GM19468 (cell line): ENCODE results near the gene RRBP1.
A peak's percentile ranks its signal among the peaks of the same experiment; 100 is the strongest.

Experiments used
- ATAC-seq: cut with Tn5 transposase; IDR thresholded peaks from one replicate; pipeline ENCODE4 v1.9.1; 2021; ENCODE audit warnings: mild to moderate bottlenecking, moderate library complexity, moderate number of reproducible peaks; ENCODE audit not compliant: unreplicated experiment; ENCODE audit errors: extremely low read depth

The RRBP1 gene, protein sequence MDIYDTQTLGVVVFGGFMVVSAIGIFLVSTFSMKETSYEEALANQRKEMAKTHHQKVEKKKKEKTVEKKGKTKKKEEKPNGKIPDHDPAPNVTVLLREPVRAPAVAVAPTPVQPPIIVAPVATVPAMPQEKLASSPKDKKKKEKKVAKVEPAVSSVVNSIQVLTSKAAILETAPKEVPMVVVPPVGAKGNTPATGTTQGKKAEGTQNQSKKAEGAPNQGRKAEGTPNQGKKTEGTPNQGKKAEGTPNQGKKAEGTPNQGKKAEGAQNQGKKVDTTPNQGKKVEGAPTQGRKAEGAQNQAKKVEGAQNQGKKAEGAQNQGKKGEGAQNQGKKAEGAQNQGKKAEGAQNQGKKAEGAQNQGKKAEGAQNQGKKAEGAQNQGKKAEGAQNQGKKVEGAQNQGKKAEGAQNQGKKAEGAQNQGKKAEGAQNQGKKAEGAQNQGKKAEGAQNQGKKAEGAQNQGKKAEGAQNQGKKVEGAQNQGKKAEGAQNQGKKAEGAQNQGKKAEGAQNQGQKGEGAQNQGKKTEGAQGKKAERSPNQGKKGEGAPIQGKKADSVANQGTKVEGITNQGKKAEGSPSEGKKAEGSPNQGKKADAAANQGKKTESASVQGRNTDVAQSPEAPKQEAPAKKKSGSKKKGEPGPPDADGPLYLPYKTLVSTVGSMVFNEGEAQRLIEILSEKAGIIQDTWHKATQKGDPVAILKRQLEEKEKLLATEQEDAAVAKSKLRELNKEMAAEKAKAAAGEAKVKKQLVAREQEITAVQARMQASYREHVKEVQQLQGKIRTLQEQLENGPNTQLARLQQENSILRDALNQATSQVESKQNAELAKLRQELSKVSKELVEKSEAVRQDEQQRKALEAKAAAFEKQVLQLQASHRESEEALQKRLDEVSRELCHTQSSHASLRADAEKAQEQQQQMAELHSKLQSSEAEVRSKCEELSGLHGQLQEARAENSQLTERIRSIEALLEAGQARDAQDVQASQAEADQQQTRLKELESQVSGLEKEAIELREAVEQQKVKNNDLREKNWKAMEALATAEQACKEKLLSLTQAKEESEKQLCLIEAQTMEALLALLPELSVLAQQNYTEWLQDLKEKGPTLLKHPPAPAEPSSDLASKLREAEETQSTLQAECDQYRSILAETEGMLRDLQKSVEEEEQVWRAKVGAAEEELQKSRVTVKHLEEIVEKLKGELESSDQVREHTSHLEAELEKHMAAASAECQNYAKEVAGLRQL (N-terminal part only)

DNA sequence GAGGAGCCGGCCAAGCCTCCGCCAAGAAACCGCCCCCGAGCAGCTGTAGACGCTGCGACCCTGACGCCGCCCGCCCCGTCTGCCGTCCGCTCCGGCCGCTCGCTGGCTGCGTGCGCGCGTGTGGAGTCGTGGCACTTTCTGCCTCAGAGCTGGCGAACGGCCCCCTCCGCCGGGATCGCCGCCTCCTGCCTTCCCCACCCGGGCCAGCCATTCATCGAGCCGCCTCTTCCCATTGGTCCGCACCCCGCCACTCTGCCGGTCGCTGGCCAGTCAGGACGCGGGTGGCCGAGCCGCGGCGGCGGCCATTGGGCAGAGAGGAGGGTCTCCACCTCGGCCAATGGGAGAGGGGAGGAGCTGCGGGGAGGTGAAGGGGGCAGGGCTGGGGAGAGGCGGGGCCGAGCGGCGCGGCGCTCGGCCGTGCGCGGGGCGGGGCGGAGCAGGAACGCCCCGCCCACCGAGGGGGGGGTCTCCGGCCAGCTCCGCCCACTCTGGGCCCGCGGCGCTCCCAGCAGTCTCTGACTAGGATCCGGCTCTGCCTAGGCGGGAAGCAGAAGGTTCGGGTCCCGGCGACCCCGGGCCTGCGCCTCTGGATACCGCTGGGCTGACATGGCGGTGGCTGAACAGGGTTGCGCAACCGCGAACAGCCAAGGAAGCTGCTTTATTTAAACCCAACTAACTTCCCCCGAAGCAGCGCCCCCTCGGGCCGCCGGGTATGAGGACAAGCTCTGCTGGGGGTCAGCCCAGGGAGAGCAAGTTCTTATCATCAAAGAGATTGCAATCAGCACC is at the start of gene RRBP1:
Gene RRBP1 (minus strand): TSS at position 140 of the 786 bp plus-strand sequence. CDS start 21,735 bp downstream, outside the sequence.
- ATAC-seq = peak; percentile 63

DNA sequence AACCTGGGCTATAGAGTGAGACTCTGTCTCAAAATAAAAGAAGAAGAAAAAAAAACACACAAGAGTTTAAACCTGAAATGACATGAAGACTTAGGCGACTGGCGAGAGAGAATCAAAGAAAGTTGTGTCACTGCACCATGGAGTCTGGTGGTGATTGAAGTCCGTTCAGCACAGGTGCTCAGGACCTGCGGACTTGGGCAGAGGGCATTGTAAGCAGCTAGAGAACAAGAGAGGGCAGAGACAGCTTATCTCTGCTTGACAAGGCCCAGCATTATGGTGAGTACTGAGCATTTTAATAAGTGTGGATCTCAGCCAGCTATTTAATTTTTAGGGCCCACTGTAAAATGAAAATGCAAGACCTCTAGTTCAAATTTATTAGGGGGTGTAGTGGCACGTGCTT is 49.2 kb upstream of the RRBP1 start:
- no peak for ATAC-seq

DNA sequence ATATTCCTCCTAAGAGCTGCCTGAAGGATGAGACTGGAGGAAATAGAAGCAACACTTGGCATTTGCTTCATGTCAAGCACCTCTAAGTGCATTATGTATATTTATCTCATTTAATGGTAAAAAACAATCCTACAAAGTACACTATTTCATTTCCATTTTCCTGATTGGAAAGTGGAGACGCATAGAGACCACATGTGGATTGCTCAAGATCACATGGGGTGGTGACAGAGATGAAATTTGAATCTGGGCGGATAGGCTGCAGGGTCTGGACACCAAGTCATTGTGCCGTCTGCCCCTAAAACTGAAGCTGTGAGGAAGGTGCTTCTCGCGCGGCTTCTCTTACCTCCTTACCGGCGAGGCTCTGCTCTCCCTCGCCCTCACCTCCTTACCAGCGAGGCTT is 48.0 kb upstream of the RRBP1 start:
- no peak for ATAC-seq

DNA sequence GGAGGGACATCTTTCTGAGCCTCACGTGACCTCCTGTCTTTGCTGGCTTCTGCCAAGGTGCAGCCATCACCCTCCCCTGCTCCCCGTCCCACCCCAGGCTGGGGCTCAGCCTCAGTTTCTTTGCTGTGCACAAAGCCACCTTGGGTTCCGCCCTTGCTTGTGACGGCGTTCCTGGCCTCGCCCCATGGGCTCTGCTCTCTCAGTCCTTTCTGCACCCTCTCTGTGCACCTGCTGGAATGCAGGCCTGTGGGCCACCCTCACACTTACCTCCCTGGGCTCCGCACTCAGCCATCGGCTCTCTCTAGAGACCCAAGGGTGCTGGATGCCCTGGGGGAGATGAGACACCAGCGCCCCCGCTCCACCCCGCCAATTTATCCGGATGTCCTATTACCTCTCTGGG is 46.0 kb upstream of the RRBP1 start:
- no peak for ATAC-seq

DNA sequence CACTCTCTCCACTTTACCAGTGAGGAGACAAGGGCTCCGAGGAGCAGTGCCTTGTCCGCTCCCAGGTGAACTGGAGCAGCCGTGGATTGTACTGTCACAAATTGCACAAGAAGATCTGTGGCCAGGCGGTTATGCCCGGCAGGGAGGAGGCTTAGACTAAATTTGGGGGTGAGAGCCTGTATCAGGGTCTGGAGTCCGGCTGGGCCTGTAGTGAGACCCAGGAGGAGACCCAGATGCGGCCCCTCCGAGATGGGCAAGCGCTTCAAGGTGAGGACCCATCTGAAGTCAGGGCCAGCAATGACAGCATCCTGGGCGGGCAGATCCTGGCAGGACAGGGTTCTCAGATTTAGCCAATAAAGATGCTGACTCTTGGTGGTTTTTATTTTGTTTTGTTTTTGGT is 45.3 kb upstream of the RRBP1 start:
- no peak for ATAC-seq

DNA sequence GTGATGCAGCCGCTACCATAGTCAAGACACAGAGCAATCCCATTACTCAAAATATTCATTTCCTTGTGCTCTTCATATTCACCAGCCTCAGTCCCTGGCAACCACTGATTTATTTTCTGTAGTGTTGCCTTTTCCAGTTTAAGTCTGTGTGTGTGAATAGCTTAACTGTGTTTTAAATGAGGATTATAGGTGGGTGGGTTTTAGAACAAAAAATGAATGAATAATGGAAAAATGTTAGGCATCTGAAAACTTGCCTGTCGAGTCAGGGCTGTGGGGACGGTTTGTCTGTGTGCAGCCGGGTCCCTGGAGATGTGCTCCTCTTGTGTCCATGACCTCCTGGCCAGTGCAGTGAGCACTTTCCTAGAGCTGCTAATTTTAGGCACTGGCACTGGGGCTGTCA is 44.9 kb upstream of the RRBP1 start:
- no peak for ATAC-seq

DNA sequence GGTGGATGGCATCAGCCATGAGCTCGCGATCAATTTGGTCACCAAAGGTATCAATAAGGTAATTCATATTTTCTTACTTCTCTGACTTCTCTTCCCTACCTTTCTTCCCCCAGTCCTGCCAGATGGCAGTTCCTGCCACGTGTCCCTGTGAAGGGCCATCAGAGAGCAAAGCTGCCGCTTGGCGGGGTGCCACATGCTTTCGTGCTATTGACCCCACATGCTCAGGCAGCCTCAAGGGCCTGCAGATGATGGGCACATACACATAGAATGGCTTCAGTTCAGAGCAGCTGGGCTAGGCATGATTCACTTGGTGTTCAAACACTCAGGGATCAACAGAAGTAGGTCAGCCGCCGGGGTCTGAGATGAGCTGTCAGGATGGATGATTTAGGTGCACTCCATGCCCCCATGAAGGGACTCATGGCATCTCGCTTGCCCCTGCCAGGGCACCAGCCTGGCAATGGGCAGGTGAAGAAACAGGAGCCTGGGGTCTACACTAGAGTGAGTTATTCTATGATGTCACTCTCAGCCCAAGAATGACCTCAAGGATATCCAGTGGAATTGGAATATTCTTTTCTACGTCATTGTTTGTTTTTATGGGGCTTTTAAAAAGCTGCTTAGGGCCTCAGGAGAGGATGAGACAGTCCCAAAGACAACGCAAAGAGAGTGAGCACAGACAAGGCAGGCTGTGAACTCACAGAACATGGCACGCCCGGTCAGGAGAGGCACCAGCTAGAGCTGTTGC is 43.2 kb upstream of the RRBP1 start:
- ATAC-seq = no peak

DNA sequence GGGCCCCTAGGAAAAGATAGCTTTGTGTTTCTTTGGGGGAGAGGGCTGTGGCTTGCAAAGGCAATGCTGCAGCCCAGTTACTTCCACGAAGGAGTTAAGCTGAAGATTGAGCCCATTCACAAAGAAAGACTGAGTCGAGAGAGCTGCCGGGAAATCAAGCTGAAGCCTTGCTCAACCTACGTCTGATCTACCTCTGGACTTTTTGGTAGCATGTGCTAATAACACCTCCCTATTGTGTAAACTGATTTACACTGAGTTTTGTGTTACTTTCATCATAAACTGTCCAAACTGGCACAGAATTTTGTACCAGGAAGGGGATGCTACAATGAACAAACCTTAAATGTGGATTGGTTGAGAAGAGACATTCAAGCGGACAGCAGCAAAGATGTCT is 41.3 kb upstream of the RRBP1 start:
- no peak for ATAC-seq

DNA sequence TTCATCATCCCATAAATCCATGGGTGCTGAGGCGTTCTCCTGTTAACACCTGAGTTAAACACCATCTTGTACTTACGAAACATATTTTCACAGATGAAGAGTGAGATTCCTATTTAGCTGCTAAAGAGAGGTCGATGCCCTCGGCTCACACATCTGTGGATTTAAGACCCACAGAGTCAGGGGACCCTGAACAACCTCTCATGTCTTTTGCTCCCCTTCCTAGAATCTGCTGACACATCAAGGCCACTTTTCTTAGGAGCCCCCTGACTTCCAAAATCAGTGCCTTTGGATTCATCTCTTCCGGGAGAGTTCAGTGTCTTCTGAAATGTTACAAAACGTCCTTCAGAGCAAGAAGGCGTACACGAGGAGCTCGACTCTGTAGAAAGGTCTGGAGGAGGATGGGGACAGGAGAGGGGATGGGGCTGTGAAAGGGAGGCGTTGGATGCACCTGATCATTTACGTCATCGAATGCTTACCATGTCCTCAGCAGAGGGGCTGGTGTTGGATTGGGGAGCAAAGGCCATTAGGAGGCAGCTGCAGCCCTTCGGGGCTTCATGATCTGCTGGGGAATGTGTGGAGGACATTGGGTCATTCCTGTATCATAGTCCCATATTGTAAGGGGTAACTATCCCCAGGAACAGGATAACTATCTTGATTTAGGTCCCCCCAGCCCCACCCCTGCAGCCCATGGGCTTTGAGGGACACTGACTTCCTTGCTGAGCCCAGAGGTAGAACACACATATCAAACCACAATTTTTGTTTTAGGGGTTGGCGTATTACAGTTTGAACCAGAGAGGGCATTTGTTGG is 40.7 kb upstream of the RRBP1 start:
- ATAC-seq = no peak

DNA sequence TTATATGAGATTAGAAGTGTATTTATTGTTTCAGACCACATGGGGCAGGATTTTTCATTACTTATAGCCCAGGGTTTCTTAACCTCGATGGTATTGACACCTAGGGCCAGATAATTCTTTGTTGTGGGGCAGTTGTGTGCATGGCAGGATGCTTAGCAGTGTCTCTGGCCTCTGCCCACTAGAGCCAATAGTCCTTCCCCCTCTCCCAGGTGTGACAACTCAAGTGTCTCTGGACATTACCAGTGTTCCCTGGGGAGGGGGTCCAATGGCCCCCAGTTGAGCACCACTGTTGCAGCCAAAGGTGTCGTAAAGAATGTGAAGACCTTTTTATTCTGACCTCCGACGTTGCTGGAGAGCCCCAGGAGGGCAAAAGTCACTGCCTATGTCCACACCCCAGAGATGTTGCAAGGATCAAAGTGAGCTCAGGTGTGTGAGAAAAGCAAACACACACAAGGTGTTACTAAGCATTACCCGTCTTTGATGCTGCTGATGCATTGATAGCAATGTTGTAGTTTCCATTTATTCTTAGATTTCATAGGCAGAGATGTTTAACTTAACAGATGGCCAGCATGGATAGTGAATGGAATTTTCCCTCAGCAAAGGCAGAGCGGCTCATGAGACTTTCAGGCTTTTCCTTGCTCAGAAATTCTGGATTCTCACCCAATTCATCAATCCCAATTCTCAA is 39.9 kb upstream of the RRBP1 start:
- no peak for ATAC-seq

DNA sequence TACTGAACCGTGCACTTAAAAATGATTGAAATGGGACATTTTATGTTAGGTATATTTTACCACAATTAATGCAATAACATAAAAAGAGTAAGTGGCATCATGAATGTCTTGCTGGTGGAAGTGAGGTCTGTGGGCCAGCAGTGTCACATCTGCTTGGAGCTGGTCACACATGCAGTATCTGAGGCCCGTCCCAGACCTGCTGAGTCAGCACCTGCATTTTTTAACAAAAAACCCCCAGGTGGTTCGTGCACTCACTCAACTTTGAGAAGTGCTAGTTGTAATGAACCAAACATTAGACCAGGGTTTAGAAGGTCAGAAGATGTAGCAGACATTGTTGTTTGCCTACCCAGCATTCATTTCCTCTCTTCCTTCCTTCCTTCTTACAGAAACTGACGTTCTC is 38.7 kb upstream of the RRBP1 start:
- ATAC-seq = no peak

DNA sequence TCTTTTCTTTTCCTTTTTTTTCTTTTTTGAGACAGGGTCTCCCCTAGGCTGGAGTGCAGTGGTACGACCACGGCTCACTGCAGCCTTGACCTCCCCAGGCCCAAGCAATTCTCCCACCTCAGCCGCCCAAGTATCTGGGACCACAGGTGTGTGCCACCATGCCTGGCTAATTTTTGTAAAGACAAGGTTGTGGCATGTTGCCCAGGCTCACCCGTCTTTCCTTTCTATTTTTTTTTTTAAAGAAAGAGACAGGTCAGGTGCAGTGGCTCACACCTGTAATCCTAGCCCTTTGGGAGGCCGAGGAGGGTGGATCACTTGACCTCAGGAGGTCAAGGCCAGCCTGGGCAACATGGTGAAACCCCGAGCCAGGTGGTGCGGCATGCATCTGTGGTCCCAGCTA is 34.3 kb upstream of the RRBP1 start:
- no peak for ATAC-seq

DNA sequence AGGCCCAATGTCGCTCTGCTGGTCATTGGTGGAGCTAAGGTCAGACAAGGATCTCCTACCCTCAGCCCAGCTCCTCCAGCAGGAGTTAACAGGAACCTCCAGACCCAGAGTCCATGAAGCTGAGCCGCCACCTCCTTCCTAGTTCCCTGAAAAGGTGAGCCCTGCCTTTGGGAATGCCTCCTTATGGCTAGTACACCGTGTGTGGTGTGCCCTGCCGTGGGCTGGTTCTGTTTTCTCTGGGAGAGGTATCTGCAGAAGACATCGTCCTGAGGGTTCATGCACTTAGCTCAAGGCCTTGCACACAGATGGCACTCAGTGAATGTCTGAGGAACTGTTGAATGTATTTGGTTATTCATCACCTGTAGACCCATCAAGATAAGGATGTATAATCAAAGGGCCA is 33.0 kb upstream of the RRBP1 start:
- ATAC-seq = no peak

DNA sequence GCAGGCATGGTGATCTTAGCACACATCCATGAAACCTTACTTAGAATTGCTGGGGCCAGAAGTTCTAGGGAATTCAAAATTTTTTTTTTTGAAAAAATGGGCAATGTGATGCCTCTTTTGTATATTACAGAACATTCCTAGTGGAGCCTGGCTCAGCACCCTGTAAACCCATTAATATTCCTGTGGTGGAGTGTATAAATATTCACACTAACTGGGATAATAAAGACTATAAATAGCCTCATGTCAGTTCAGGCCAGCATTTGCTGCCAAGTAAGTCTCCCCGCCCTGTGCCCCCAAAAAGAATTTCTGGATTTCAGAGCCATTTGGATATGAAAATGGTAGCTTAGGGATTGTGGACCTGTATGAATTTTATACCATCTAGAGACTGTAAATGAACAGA is 32.6 kb upstream of the RRBP1 start:
- ATAC-seq = no peak

DNA sequence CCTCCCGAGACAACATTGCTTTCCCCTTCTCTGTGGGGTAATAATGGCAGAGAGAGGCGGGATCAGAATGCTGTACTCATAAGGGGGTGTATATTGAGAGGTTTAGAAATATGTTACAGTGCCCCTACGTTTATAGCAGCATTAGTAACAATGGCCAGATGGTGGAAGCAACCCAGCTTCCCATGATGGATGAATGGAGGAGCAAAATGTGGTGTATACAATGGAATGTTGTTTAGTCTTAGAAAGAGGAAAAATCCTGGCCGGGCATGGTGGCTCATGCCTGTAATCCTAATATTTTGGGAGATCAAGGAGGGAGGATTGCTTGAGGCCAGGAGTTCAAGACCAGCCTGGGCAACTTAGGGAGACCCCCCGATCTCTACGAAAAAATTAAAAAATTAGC is 30.7 kb upstream of the RRBP1 start:
- no peak for ATAC-seq

DNA sequence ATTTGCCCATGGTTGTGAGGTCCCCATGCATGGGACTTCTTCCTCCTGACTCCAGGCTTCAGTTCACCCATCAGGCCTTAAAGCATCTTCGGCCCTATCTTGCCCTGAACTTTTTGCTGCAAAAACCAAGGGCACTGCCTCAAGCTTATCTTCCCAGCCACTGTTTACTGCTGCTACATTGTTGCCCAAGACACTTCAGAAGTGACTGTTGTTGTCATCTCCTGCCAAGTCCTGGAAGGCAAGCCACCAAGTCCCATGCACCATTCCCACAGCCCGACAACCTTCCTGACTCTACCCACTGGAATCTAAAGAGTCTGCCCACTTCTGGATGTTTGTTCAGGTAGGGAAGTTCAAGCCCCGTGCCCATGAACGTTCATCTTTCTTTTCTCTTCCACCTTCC is 30.2 kb upstream of the RRBP1 start:
- no peak for ATAC-seq

DNA sequence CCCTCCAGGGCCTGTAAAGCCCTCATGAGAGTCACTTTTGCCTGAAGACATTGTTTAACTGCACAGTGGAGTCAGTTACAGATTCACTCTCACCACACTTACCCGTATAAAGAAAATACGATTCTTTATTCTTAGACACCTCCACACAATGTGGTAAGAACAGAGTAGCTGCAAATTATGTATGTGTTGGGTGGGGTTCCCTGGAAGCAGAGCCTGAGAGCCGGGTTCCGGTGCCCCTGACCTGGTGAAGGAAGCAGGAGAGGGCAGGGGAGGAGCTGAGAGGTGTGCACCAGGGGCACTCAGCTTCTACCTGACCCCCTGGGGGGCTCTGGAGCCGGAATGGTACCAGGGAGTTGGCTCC is 29.2 kb upstream of the RRBP1 start:
- ATAC-seq = no peak
